ENCODE data around the gene CCNG2. TPM values are rescaled to one million over a fixed set of nuclear protein-coding genes. Genes with fewer than 3 reads are reported as not detected.

The CCNG2 gene
- total RNA-seq, 1 experiment from 2014 or later = 9.2 TPM

GRCh38 chr4:77141964-77142645 is 14.9 kb upstream of the CCNG2 start:
- H3K4me1 ChIP-seq (ENCODE audit: insufficient read depth, low read length, poor library complexity, severe bottlenecking) = no peaks in the 10 kb centered on the region
- intact Hi-C loops (cut with micrococcal nuclease; ENCODE audit: unreplicated experiment) = no loop called here
- BruUV-seq (replicated peaks) = no TSS peak
- no peak for DNase-seq (ENCODE audit: low spot score)
- H3K9me3 ChIP-seq (ENCODE audit: low read depth, low read length, poor library complexity, severe bottlenecking) = no peaks in the 10 kb centered on the region
- ChIA-PET POLR2A (ENCODE audit: low non-redundant PET) (no interaction called here), CTCF (no interaction called here)
- H3K27me3 ChIP-seq (replicated peaks; ENCODE audit: insufficient read depth, low read depth, low read length, poor library complexity) = no peaks in the 10 kb centered on the region
- no peak overlapping the region for H3K4me3 ChIP-seq (ENCODE audit: low read depth, low read length, poor library complexity, severe bottlenecking)
- no peak for TF ChIP-seq EZH2 (IDR thresholded peaks at IDR 0.05; ENCODE audit: borderline replicate concordance, low read depth, low read length, poor library complexity, severe bottlenecking)
- TF ChIP-seq CTCF (conservative IDR thresholded peaks at IDR 0.05; ENCODE audit: low read depth, low read length) = no peak
- H3K27ac ChIP-seq (ENCODE audit: low read depth, low read length, poor library complexity, severe bottlenecking) = no peak overlapping the region
- no peaks in the 10 kb centered on the region for H3K36me3 ChIP-seq (ENCODE audit: insufficient read depth, low read length, poor library complexity, severe bottlenecking)

- Histone ChIP-seq H3K27ac (ENCODE audit: low read depth, low read length, poor library complexity, severe bottlenecking) (no peak overlapping the region), H3K4me3 (ENCODE audit: low read depth, low read length, poor library complexity, severe bottlenecking) (no peak overlapping the region), H3K36me3 (ENCODE audit: insufficient read depth, low read length, poor library complexity, severe bottlenecking) (no peaks in the 10 kb centered on the region), H3K9me3 (ENCODE audit: low read depth, low read length, poor library complexity, severe bottlenecking) (no peaks in the 10 kb centered on the region), H3K4me1 (ENCODE audit: insufficient read depth, low read length, poor library complexity, severe bottlenecking) (no peaks in the 10 kb centered on the region), H3K27me3 (replicated peaks; ENCODE audit: insufficient read depth, low read depth, low read length, poor library complexity) (no peaks in the 10 kb centered on the region)
- CTCF ChIA-PET = no interaction called here
- BruUV-seq (replicated peaks) = no TSS peak
- POLR2A ChIA-PET (ENCODE audit: low non-redundant PET) = no interaction called here
- TF ChIP-seq EZH2 (IDR thresholded peaks at IDR 0.05; ENCODE audit: borderline replicate concordance, low read depth, low read length, poor library complexity, severe bottlenecking) (no peak), CTCF (conservative IDR thresholded peaks at IDR 0.05; ENCODE audit: low read depth, low read length) (no peak)
- no peak for DNase-seq (ENCODE audit: low spot score)
- intact Hi-C loops (cut with micrococcal nuclease; ENCODE audit: unreplicated experiment) = no loop called here
Observed at GRCh38 chr4:77142646-77143028, 14.4 kb upstream of the CCNG2 start.

- Histone ChIP-seq H3K27ac (ENCODE audit: low read depth, low read length, poor library complexity, severe bottlenecking) (no peak overlapping the region), H3K36me3 (ENCODE audit: insufficient read depth, low read length, poor library complexity, severe bottlenecking) (no peaks in the 10 kb centered on the region), H3K4me1 (ENCODE audit: insufficient read depth, low read length, poor library complexity, severe bottlenecking) (no peaks in the 10 kb centered on the region), H3K4me3 (ENCODE audit: low read depth, low read length, poor library complexity, severe bottlenecking) (no peak overlapping the region), H3K27me3 (replicated peaks; ENCODE audit: insufficient read depth, low read depth, low read length, poor library complexity) (no peaks in the 10 kb centered on the region), H3K9me3 (ENCODE audit: low read depth, low read length, poor library complexity, severe bottlenecking) (no peaks in the 10 kb centered on the region)
- intact Hi-C loops (cut with micrococcal nuclease; ENCODE audit: unreplicated experiment) = no loop called here
- TF ChIP-seq CTCF (conservative IDR thresholded peaks at IDR 0.05; ENCODE audit: low read depth, low read length) = no peak
- TF ChIP-seq EZH2 (IDR thresholded peaks at IDR 0.05; ENCODE audit: borderline replicate concordance, low read depth, low read length, poor library complexity, severe bottlenecking) = no peak
- CTCF ChIA-PET = no interaction called here
- DNase-seq (ENCODE audit: low spot score) = no peak
- POLR2A ChIA-PET (ENCODE audit: low non-redundant PET) = no interaction called here
- no TSS peak for BruUV-seq (replicated peaks)
Observed at GRCh38 chr4:77143091-77143490, 13.9 kb upstream of the CCNG2 start.
